Measurements from ENCODE around the gene PPARG.

- TF ChIP-seq EZH2 (IDR thresholded peaks at IDR 0.05; ENCODE audit: borderline replicate concordance, low read depth, low read length, severe bottlenecking) (no peak), POLR2A (IDR thresholded peaks at IDR 0.05; ENCODE audit: low read depth, low read length) (no peak), CTCF (IDR thresholded peaks at IDR 0.05; ENCODE audit: extremely low read depth in 1 of 2, insufficient read depth in 1 of 2, low read depth in 1 of 2, low read length in 2 of 2) (no peak)
Measured at GRCh38 chr3:12286927-12287726, 1.7 kb upstream of the PPARG start.

All from endothelial cell of umbilical vein (primary cell).